Activated T-helper 1 cell treated with Interleukin-2 at 50 U/mL for 16 hours (primary cell): ENCODE data around the gene UCKL1.

Experiments used
- DNase-seq: peaks from one replicate; pipeline ENCODE4 v3.0.0-alpha.2; 2020; ENCODE audit warnings: low read depth

UCKL1 gene

GRCh38 chr20:63958964-63959698 lies 2.9 kb upstream of the UCKL1 start:
- no peak for DNase-seq

GRCh38 chr20:63958471-63958870 lies 2.3 kb upstream of the UCKL1 start:
- DNase-seq: no peak

- no peak for DNase-seq
Observed at GRCh38 chr20:63957690-63958441, 1.6 kb upstream of the UCKL1 start.

- DNase-seq: peak; percentile 58
Observed at GRCh38 chr20:63957004-63957689, 931 bp upstream of the UCKL1 start.

- no peak for DNase-seq
Observed at GRCh38 chr20:63956664-63957003, 418 bp upstream of the UCKL1 start.

GRCh38 chr20:63955281-63955826 lies 862 bp downstream of the UCKL1 start:
- no peak for DNase-seq

- DNase-seq: no peak
Observed at GRCh38 chr20:63953764-63954429, 2.3 kb downstream of the UCKL1 start.

GRCh38 chr20:63952769-63953168 lies 3.4 kb downstream of the UCKL1 start:
- no peak for DNase-seq

GRCh38 chr20:63952210-63952535 lies 4.0 kb downstream of the UCKL1 start:
- DNase-seq: no peak

- DNase-seq: no peak
Observed at GRCh38 chr20:63951398-63952209, 4.6 kb downstream of the UCKL1 start.

- no peak for DNase-seq
Observed at GRCh38 chr20:63950701-63951397, 5.4 kb downstream of the UCKL1 start.

- no peak for DNase-seq
Observed at GRCh38 chr20:63947638-63948456, 8.4 kb downstream of the UCKL1 start.

GRCh38 chr20:63946986-63947637 lies 9.1 kb downstream of the UCKL1 start:
- DNase-seq: no peak

GRCh38 chr20:63945921-63946920 lies 10.0 kb downstream of the UCKL1 start:
- DNase-seq: no peak

GRCh38 chr20:63945031-63945658 lies 11.1 kb downstream of the UCKL1 start:
- DNase-seq: no peak

GRCh38 chr20:63944078-63944941 lies 11.9 kb downstream of the UCKL1 start:
- no peak for DNase-seq

GRCh38 chr20:63943808-63944077 lies 12.5 kb downstream of the UCKL1 start:
- DNase-seq: no peak
